HL-60/S4 treated with retinoic acid at 250 ng/mL for 4 days and 3 days (cell line): Measurements from ENCODE around the gene KLHDC4.

Source experiments
- in situ Hi-C: fragments of 300-500 bp; cut with MboI; formaldehyde crosslinking; loops from 2 replicates; pipeline ENCODE4 v1.7.0; 2022; ENCODE audit warnings: low sequenced_read_pairs

Gene KLHDC4

DNA sequence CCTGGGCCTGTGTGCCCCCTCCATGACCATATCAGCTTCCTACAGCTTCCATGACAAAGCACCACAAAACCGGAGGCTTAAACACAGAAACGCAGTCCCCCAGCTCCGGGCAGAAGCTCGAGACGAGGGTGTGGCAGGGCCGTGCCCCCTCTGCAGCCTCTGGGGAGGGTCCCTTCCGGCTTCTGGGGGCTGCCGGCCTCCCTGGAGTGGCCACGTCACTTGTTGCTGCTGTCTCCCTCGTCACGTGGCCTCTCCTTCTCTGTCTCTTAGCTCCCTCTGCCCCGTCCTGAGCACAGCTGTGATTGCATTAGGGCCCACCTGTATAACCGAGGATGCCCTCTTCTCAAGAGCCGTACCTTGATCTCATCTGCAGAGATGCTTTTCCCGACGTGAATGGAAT, 98.9 kb downstream of the KLHDC4 start:
- in situ Hi-C loops = no loop called here

DNA sequence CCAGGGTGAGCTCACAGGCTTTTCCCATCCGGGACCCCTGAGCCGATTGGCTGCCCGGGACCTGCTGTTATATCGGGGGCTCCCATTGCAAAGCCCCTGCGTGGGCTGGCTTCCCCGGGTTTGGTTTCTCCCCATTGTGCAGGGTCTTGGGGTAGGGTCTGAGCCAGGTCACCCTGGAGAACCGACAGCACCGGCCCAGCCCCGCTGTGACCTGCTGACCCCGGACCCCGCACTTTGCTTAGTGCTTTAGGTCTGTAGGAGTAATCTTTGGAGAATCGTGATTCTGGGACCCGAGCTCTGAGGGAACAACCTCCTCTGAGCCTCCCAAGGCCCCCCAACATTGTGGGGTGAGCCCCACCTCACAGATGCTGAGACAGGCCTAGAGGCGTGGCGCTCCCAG, 100.6 kb downstream of the KLHDC4 start:
- in situ Hi-C loops = no loop called here

- in situ Hi-C loops = no loop called here
Observed at GRCh38 chr16:87664792-87665191, 101.0 kb downstream of the KLHDC4 start.

DNA sequence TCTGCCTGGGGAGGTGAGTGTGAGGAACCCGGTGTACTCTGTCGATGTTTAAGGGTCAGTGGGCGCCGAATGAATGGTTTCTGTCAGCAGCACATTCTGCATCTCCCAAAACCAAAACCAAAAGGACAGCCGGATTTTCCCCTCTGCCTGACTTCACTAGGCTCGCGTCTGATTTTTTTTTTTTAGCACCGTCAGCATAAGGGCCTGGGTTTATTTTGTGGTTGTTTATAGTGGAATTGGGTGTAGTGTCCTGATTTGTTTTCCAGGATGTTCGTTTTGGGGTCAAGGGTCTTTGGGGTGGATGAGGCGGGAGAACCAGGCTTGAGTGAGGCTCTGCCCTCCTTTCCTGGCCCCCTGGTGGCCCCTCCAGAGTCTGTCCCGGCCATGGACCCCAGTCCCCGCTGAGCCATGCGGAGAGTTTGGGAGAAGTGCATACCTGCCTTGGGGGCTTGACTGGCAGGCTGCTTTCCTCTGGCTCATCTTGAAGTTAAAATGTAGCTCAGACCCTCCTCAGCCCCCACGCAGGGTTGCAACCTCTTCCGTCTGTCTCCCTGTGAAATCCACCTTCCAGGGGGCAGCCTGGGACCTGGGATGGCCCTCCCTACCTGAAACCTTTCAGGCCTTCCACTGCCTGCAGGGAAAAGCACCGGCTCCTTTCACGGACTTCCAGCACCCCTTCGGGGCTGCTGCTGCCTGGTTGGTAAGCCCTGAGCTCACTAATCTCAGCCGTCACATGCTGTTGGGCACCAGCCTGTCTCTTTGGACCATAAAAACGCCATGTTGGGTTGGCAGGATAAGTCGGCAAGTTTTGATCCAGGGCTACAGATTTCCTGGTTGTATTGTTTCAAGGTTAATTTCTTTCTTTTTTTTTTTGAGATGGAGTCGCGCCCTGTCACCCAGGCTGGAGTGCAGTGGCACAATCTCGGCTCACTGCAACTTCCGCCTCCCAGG, 103.3 kb downstream of the KLHDC4 start:
- in situ Hi-C loops = no loop called here

GRCh38 chr16:87661561-87661960, 104.2 kb downstream of the KLHDC4 start:
- in situ Hi-C loops = no loop called here

GRCh38 chr16:87658564-87659225, 107.1 kb downstream of the KLHDC4 start:
- in situ Hi-C loops = no loop called here
